Activated T-cell treated with anti-CD3 and anti-CD28 coated beads, Interleukin-2, amount 50 U/mL, for 1 hour (primary cell): Measurements from ENCODE around the gene RNF224.

Experiments
- DNase-seq: peaks from one replicate; pipeline ENCODE4 v3.0.0-alpha.2; 2020

The RNF224 gene

DNA sequence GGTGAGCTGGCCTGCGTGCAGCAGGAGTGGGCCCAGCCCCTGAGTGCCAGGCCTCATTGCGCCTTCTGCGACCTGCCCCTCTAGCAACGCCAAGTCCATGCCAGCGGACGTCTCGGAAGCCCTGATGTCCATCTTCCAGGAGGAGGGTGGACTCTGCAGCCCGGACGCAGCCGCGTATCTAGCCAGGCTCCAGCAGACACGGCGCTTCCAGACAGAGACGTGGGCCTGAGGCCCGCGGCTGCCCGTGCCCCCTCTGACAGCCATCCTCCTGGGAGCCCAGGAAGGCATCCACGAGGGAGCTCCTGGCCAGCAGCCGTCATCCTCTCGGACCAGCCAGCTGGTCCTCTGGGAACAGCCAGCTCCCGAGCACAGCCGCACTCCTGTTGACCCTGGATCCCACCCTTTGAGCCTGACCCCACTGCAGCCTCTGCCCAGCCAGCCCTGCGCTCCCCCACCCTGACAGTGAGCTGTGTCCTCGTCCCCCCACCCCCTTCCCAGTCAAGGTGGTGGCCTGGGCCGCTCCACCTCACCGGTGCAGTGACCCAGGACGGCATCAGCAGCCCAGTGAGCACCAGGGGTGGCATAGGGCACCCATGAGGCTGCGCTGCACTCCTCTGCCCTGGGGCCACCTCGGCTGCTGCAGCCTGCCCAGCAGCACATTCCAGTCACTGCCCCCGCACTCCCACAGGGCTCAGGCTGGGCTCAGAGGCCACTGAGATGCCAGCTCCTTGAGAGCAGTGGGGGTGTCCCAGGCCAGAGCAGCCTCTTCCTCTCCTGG lies 10.9 kb upstream of the RNF224 start:
- no peak for DNase-seq

- no peak for DNase-seq
These were observed 9.8 kb upstream of the RNF224 start for GRCh38 chr9:137217276-137218211.

DNA sequence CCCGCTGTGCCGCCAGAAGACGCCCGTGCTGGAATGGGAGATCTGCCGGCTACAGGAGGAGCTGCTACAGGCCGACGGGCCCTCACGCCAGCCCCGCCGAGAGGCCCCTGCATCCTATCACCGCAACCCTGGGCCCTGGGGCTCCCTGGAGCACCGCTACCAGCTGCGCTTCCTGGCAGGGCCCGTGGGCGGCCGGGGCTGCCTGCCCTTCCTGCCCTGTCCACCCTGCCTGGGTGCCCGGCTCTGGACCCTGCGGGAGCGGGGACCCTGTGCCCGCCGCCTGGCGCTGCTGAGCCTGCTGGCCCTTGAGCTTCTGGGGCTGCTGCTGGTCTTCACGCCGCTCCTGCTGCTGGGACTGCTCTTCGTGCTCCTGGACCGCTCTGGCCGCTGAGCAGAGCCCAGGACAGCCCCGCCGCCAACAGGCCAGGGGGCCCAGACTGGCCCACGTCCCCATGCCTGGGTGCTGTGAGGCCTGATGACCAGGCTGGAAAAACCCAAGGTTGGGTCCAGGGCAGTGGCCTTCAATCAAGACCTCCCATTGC lies 9.0 kb upstream of the RNF224 start:
- DNase-seq = no peak

- DNase-seq = no peak
These were observed 8.5 kb upstream of the RNF224 start for GRCh38 chr9:137218754-137219271.

DNA sequence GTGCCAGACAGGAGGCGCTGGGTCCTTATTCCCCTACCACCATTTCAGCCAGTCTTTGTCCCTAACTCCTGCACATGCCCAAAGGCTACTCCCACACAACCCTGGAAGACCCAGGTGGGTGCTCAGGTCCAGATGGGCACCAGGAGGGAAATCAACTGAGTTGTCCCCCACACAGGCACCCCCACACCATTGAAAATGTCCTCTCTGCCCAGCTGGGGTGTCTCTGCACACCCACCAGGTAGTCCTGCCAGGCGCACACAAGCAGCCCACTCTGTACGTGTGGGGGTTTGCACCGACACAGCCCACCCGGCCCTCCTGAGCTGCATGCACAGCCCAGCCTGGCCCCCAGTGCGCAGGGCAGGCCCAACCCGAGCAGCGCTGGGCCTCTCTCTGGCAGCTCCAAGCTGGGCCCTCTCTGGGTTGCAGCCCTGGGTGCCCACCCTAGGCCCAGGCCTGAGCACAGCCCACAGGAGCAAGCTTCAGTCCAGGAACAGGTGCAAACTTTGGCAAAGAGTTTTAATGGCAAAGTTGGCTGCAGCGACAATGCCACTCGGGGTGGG lies 7.5 kb upstream of the RNF224 start:
- no peak for DNase-seq

DNA sequence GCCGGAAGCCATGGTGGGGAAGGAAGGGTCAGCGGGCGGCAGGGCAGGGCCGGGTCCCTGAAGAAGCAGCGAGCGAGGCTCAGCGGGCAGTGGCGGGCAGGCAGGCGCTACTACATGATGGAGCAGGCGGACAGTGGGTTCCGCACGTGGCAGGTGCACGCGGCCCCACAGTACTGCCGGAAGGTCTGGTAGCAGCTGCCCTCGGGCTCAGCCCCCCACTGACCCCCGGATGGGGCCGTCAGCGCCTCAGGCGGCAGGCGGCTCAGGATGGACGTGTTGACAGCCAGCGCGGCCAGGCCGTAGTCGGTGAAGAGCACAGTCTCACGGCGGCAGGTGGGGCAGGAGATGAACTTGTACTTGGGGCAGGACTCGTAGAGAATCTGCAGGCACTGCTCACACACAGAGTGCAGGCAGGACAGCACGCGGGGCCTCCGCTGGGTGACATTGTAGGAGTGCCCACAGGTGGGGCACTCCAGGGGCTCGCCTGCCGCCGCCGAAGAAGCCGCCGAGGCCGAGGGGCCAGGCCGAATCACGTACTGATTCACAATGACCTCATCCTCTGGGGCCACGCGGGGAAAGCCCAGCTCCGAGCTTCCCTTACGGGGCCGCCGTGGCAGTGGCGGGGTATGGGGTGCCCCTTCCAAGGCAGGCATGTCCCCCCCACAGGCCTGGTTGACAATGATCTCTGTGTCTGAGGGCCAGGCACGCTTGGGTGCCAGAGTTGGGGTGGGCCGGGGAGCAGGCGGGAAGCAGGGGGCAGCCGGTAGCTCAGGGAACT lies 6.8 kb upstream of the RNF224 start:
- DNase-seq = no peak

DNA sequence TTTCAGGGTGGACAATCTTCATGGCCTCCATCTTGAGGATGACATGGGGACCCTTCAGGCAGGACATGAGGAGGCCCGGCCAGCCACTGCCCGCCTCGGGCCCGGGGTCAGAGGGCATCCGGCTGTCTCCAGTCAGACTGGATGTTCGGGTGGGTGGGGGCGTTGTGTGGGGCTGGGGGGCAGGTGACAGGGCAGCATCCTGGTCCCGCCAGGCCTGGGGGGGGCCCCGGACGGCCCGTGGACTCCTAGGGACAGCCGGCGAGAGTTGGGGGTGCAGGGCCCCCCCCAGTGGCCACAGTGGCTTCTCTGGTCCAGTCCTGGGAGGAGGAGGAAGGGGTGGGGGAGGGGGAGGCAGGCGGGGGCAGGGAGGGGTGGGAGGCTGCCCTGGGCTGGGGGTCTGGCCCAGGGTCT lies 6.2 kb upstream of the RNF224 start:
- DNase-seq = no peak

GRCh38 chr9:137221506-137222111 lies 5.7 kb upstream of the RNF224 start:
- no peak for DNase-seq

DNA sequence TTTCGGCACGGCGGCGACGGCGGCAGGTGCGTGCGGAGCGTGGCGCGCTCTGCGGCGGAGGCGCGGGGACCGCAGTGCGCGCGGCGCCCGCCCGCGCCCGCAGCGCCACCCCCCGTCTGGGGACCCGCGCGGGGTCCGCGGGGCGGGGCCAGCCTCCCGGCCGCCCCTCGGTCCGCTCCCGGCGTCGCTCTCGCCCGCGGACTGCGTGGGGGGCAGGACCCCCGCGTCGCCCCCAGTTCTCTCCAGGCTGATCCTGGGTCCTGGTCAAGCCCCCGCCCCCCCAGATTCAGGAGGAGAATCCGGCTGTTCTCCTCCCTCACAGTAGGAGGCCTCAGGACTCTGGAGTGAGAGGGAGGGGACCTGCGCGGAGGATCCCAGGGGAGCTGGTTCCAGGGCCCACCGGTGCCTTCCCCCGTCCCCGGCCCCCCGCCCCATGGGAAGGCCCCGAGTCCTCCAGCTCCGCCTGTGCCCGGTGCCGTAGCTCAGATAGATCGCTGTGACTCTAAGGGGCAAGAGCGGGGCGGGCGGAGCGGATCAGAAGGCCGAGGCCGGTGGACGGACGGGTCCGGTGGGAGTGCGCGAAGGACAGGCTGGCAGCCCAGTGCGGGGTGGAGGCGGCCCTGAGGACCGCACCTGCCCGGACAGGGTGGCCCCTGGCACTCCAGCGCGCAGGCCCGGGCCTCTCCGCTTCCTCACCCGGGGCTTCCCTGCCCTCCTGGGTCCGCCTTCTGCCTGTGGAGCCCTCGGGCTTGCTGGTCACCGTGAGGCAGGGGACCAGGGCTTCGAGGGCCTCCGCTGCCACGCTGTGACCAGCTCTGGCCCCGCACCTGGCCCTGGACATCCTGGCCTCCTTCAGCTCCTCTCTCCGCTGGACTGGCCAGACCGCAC lies 4.9 kb upstream of the RNF224 start, which contains the start of gene RNF208:
Gene RNF208, minus strand, starts transcription at position 51 of the 888 bp plus-strand sequence. CDS start 1,028 bp downstream, outside the sequence.
- peak; percentile 46 for DNase-seq

DNA sequence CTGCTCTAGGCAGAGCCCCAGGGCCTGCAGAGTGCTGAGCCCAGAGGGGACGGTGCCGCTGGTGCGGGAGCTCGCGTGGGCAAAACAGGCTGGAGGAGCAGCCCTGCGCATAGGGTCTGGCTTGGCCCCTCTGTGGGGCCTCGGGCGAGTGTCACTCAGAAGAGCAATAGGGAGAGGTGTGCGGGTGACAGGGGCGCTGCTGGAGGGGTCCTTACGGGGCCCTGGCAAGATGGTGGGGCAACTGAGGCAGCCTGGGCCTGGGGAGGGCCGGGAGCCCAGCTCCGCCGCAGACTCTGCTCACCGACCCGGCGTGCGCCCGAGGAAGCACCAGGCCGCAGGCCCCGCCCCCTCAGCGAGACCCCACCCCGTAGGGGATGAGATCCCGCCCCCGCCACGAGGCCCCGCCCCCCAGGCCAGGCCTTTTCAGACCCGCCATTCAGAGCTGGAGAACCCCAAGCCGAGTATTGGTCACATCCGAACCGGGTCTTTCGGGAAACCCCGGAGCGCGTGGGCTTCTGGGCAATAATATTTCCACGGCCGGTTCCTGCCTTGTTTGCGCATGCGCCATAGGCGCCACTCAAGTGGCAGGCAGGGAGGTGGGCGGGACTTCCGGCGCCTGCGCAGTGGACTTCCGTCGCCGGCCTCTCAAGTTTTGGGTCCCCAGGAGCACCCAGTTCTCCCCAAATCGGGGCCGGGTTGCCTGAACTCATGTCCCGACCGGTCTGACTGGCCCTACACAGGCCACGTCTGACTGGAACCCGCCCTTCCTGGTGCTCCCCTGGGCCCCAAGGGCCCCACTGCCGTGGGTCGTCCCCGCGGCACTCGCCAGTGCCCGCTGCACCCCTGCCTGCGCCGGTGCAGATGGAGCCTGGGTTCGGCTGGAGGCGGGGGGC lies 4.0 kb upstream of the RNF224 start:
- DNase-seq = peak; percentile 96

- DNase-seq = no peak
These were observed 2.2 kb upstream of the RNF224 start, which contains the start of gene CYSRT1 for GRCh38 chr9:137224830-137225694. Gene CYSRT1 (plus strand): TSS chr9:137225174. CDS start chr9:137225622, 448 bp downstream.

GRCh38 chr9:137225699-137226331 lies 1.5 kb upstream of the RNF224 start:
- DNase-seq = no peak

- no peak for DNase-seq
These were observed 806 bp upstream of the RNF224 start for GRCh38 chr9:137226338-137227053.

- no peak for DNase-seq
These were observed 677 bp downstream of the RNF224 start for GRCh38 chr9:137227853-137228505.

- DNase-seq = no peak
These were observed 1.2 kb downstream of the RNF224 start for GRCh38 chr9:137228506-137228967.
